Spleen (tissue), 7 donors: ENCODE results near the gene SP6.

Experiments
- POLR2A ChIP-seq, 3 donors: fragments of 450-650 bp; IDR thresholded peaks; one replicate each; pipeline ENCODE4 v1.5.1; 2017; ENCODE audit warnings: antibody characterized with exemption in 3 of 3, mild to moderate bottlenecking in 1 of 3
- POLR2AphosphoS5 ChIP-seq, 3 donors: sonication (generic); formaldehyde crosslinking; IDR thresholded peaks; one replicate each; pipeline ENCODE4 v1.5.1; 2017; ENCODE audit warnings: antibody characterized with exemption in 3 of 3
- TF ChIP-seq, protein P1 (sequence below), 11 experiments: fragments of 200-600 bp in 7 of 11; fragments of 450-650 bp in 4 of 11; sonication (generic) in 4 of 11; IDR thresholded peaks in 8 of 11; conservative IDR thresholded peaks in 3 of 11; 1 replicate in 7 of 11; 2 replicates in 4 of 11; pipeline versions ENCODE4 v1.4.0 to v1.8.0; 2016 to 2021; ENCODE audit warnings: antibody characterized with exemption in 11 of 11, inconsistent platforms in 4 of 11, mild to moderate bottlenecking in 1 of 11
- donor health status: DM: no; HTN: no; CAD: no; lungs with moderate emphysema.
- donor health status: DM: no; HTN: no; CAD: no.
- donor health status: DM: no; HTN: no; CAD: no.

DNA sequence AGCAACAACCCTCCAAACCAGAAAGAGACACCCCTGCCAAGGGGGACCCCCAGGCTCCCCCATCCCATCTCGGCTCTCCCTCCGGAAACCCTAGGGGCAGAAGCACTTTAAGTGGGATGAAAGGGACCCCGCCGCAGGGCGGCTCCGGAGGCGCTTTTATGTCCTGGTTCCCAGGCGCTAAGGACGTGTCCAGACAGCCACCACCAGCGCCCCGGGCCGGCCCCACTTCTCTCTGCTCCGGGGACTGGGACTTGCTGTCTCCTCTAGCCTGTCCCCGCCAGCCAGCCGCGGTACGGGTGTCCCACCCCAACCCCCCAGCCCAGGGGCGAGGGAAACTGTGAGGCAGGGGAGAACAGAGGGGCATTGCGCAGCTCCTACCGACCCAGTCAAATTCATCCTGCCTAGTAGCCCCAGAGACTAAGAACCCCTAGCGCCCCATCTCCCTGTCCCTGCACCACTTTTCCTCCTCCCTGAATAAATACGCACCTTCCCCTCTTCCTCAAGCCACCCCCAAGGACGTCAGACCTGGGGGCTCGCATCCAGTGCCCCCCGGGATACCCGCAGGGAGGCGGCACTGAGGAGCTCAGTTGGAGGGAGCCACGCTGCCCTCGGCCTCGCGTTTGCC, 4.1 kb downstream of the SP6 start:
- TF ChIP-seq, protein P1, sequence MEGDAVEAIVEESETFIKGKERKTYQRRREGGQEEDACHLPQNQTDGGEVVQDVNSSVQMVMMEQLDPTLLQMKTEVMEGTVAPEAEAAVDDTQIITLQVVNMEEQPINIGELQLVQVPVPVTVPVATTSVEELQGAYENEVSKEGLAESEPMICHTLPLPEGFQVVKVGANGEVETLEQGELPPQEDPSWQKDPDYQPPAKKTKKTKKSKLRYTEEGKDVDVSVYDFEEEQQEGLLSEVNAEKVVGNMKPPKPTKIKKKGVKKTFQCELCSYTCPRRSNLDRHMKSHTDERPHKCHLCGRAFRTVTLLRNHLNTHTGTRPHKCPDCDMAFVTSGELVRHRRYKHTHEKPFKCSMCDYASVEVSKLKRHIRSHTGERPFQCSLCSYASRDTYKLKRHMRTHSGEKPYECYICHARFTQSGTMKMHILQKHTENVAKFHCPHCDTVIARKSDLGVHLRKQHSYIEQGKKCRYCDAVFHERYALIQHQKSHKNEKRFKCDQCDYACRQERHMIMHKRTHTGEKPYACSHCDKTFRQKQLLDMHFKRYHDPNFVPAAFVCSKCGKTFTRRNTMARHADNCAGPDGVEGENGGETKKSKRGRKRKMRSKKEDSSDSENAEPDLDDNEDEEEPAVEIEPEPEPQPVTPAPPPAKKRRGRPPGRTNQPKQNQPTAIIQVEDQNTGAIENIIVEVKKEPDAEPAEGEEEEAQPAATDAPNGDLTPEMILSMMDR (IDR thresholded peaks at IDR 0.05 in 8 of 11, conservative IDR thresholded peaks at IDR 0.05 in 3 of 11), result no peak
- TF ChIP-seq POLR2A (IDR thresholded peaks at IDR 0.05) (no peak), POLR2AphosphoS5 (IDR thresholded peaks at IDR 0.05) (no peak)
